Osteoblast (primary cell): ENCODE data around the gene CMSS1. TPM values are rescaled to one million over a fixed set of nuclear protein-coding genes. Genes with fewer than 3 reads are reported as not detected.
A peak's percentile ranks its signal among the peaks of the same experiment; 100 is the strongest.

ENCODE experiments used
- DNase-seq: peaks from one replicate; pipeline ENCODE4 v3.0.0; 2011; ENCODE audit warnings: low spot score, mixed read lengths; ENCODE audit not compliant: insufficient read length; ENCODE audit errors: missing footprints
- H2AFZ ChIP-seq: 2 replicates; pipeline ENCODE4 v1.6.0; 2011; ENCODE audit warnings: mild to moderate bottlenecking, low read length
- H3K27ac ChIP-seq: 2 replicates; pipeline ENCODE4 v1.5.1; 2011; ENCODE audit warnings: mild to moderate bottlenecking, low read depth, low read length, moderate library complexity
- H3K27me3 ChIP-seq: 2 replicates; pipeline ENCODE4 v1.6.0; 2012; ENCODE audit warnings: mild to moderate bottlenecking, control low read depth, inconsistent platforms, low read length, moderate library complexity; ENCODE audit not compliant: insufficient read depth
- H3K36me3 ChIP-seq: 2 replicates; pipeline ENCODE4 v1.5.1; 2011; ENCODE audit warnings: mild to moderate bottlenecking, low read length, control low read depth, moderate library complexity; ENCODE audit not compliant: insufficient read depth
- H3K4me1 ChIP-seq: 2 replicates; pipeline ENCODE4 v1.5.1; 2011; ENCODE audit warnings: mild to moderate bottlenecking, low read length, control low read depth, moderate library complexity; ENCODE audit not compliant: insufficient read depth
- H3K4me2 ChIP-seq: 2 replicates; pipeline ENCODE4 v1.6.0; 2011; ENCODE audit warnings: mild to moderate bottlenecking, low read length; ENCODE audit not compliant: insufficient read depth
- H3K4me3 ChIP-seq: fragments of 200-600 bp; sonication (generic); 3 replicates; pipeline ENCODE4 v1.5.1; 2012; ENCODE audit warnings: mild to moderate bottlenecking, low read length, inconsistent platforms; ENCODE audit not compliant: insufficient read depth
- H3K79me2 ChIP-seq: 2 replicates; pipeline ENCODE4 v1.6.0; 2012; ENCODE audit warnings: mild to moderate bottlenecking, low read length, control low read depth, inconsistent platforms; ENCODE audit not compliant: insufficient read depth
- H3K9me3 ChIP-seq: 2 replicates; pipeline ENCODE4 v1.5.1; 2011; ENCODE audit warnings: low read depth, low read length, control low read depth
- H4K20me1 ChIP-seq: 2 replicates; pipeline ENCODE4 v1.6.0; 2012; ENCODE audit warnings: mild to moderate bottlenecking, low read length, control low read depth; ENCODE audit not compliant: insufficient read depth
- total RNA-seq: library from RNA; depleted of rRNA; stranded (reverse); fragments of >200 nt; gene quantifications from 2 replicates; pipeline ENCODE4 v1.2.3, GENCODE V29; 2012
- TF ChIP-seq, protein P1 (sequence below): IDR thresholded peaks from 2 replicates; pipeline ENCODE4 v1.5.1; 2011; ENCODE audit warnings: mild to moderate bottlenecking, low read depth, low read length, moderate library complexity; ENCODE audit errors: extremely low read depth

Gene CMSS1
- total RNA-seq, 1 donor = 15.9 TPM

DNA sequence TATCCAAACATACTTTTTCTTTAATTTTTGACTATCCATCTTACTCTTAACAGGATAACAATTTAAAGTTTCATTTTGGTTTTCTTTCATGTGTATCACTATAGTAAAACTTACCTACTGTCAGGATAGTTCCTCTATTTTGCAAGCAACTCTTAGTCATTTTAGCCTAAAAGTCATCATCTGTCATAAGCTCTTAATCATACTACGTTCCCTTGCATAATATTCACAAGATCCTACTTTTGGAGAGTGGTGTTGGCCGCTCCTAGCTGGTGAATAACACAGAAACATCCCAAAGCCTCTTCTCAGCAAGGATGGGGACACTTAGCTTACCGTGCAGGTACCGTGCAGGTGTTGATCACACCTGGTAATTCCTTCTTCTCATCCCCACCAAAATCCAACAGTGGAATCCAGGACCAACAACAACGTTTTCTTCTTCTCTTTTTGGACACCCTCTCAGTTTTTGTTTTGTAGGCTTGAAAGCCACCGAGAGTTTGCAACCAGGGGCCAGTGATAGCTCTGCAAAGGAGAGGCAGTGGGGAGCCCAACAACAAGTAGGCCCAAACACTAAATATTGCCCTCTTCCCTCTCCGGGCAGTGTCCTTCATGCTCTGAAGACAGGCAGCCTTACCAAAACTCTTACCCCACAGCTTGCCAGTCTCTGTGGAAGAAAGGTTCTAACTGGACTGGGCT, 296.2 kb downstream of the CMSS1 start:
- Histone ChIP-seq H3K4me2 (no peak overlapping the region), H3K79me2 (no peaks in the 10 kb centered on the region), H2AFZ (no peak overlapping the region), H3K9me3 (no peaks in the 10 kb centered on the region), H3K36me3 (no peaks in the 10 kb centered on the region), H3K4me3 (no peak overlapping the region), H4K20me1 (no peaks in the 10 kb centered on the region), H3K27me3 (no peaks in the 10 kb centered on the region), H3K4me1 (no peaks in the 10 kb centered on the region), H3K27ac (no peak overlapping the region)
- no peak for DNase-seq
- TF ChIP-seq, protein P1, sequence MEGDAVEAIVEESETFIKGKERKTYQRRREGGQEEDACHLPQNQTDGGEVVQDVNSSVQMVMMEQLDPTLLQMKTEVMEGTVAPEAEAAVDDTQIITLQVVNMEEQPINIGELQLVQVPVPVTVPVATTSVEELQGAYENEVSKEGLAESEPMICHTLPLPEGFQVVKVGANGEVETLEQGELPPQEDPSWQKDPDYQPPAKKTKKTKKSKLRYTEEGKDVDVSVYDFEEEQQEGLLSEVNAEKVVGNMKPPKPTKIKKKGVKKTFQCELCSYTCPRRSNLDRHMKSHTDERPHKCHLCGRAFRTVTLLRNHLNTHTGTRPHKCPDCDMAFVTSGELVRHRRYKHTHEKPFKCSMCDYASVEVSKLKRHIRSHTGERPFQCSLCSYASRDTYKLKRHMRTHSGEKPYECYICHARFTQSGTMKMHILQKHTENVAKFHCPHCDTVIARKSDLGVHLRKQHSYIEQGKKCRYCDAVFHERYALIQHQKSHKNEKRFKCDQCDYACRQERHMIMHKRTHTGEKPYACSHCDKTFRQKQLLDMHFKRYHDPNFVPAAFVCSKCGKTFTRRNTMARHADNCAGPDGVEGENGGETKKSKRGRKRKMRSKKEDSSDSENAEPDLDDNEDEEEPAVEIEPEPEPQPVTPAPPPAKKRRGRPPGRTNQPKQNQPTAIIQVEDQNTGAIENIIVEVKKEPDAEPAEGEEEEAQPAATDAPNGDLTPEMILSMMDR = no peak

DNA sequence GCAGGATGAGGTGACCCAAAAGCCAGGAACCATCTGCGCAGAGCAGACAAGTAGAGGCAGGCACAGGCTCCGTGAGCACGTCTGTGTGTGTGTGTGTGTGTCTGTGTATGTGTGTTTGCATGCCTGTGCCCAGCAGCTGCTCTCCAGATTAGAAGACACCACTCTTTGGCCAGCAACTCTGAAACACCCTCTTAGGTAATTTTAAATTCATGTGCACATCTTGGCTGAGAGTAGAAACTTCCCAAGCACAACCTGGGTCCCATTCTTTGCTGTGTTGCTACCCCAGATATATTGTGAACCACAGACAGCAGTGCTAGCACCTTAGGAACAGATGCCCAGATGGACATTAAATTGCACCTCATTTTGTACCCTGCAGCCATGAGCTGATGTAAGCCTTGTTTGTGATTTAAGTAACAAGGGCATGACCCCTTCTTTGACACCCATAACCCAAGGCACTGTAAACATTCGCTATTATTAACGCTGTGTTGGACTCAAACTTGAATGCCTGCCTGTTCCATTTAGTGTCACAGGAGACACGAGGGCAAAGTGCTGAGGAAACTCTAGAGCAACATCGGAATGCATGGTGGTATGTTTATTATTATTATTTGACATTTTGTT, 296.9 kb downstream of the CMSS1 start, which contains the start of gene FILIP1L:
FILIP1L (minus strand) TSS at position 89 of the 618 bp plus-strand sequence.
- TF ChIP-seq, protein P1 = no peak
- Histone ChIP-seq H3K79me2 (no peaks in the 10 kb centered on the region), H3K4me1 (no peaks in the 10 kb centered on the region), H3K9me3 (no peaks in the 10 kb centered on the region), H3K4me3 (no peak within 1 kb of the TSS), H3K27ac (no peak within 1 kb of the TSS), H3K36me3 (no peaks in the 10 kb centered on the region), H3K27me3 (no peaks in the 10 kb centered on the region), H4K20me1 (no peaks in the 10 kb centered on the region), H2AFZ (no peak within 1 kb of the TSS), H3K4me2 (no peak within 1 kb of the TSS)
- no peak for DNase-seq

DNA sequence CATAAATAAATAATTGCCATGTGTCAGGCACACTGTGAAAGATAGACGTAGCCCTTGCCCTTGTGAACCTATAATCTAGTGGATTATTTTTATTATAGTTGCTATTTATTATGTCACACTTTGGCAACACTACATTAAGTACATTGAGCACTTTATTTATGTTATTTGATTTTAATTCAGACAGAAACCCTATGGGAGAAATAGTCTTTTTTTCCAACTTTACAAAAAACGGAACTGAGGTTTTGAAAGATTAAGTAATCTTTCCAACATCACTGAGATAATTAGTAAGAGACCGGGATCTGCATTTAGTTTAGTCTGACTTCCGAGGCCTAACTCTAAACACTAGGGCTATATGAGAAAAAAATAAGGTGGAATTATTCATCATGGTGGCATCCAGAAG, 299.4 kb downstream of the CMSS1 start:
- Histone ChIP-seq H3K4me2 (no peak overlapping the region), H4K20me1 (no peaks in the 10 kb centered on the region), H3K9me3 (no peaks in the 10 kb centered on the region), H3K27ac (no peak overlapping the region), H3K36me3 (no peaks in the 10 kb centered on the region), H3K79me2 (no peaks in the 10 kb centered on the region), H3K27me3 (no peaks in the 10 kb centered on the region), H3K4me3 (no peak overlapping the region), H3K4me1 (no peaks in the 10 kb centered on the region), H2AFZ (no peak overlapping the region)
- DNase-seq = no peak
- TF ChIP-seq, protein P1 = no peak

DNA sequence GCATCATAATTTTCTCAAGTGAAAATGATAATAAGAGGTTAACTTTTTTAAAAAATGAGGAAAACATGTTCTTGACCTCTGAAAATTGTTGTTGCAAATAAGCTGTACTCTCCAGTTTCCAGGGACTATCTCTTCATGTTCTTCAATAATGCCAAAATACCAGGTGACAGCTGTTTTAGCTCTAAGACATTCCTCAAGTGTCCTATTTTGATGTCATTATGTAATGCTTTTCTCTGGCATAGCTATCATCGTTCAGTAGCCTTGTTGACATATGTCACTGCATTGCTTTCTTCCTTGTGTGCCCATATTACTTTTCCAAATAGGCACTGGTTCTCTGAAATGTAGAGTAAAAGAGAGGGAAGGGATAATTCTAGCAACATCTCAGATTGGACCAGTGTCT, 302.4 kb downstream of the CMSS1 start:
- Histone ChIP-seq H3K79me2 (no peaks in the 10 kb centered on the region), H3K27me3 (no peaks in the 10 kb centered on the region), H2AFZ (no peak overlapping the region), H3K4me1 (no peaks in the 10 kb centered on the region), H3K27ac (no peak overlapping the region), H4K20me1 (no peaks in the 10 kb centered on the region), H3K36me3 (no peaks in the 10 kb centered on the region), H3K4me2 (no peak overlapping the region), H3K9me3 (no peaks in the 10 kb centered on the region), H3K4me3 (no peak overlapping the region)
- TF ChIP-seq, protein P1 = no peak
- peak; percentile 19 for DNase-seq
